NCI-H2081 treated with DMSO at 0.1 percent for 48 hours (cell line): ENCODE results near the gene NAXD.
"Not testable (repeated sequence)": the region's sequence is repeated elsewhere in the genome, so short reads cannot be mapped to it uniquely, and the experiment has no call there.

ENCODE experiments used
- DNase-seq: peaks from one replicate; lab custom pipeline; 2025; lab: John Stamatoyannopoulos, UW

NAXD gene

DNA sequence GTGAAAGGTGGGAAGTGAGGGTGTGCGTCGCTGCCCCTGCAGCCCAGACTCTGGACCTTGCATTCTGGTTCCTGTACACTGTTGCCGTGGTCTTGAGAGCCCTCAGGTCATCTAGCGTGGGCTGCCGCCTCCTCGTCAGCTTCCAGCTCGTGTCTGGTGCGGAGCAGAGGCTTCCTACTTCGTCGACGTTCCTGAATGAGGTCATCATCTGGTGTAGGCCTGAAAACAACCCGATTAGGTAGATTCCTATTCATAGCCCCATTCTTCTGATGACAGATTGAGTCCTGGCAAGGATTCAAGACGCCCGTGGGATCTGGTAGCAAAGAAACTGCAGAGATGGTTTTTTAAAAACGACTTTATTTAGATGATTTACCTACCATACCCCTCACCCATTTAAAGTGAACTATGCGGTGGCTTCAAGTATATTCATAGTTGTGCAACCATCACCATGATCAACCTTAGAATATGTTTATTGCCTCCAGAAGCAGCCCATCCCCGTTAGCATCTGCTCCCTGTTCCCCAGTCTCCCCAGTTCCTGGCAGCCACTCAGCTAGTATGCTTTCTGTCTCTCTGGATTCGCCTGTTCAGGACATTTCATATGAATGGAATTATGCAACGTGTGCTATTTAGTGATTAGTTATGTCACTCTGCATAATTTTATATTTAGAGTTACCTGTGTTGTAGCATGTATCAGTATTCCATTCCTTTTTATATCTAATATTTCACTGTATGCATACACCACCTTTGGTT lies 13.8 kb downstream of the NAXD start:
- no peak for DNase-seq

DNA sequence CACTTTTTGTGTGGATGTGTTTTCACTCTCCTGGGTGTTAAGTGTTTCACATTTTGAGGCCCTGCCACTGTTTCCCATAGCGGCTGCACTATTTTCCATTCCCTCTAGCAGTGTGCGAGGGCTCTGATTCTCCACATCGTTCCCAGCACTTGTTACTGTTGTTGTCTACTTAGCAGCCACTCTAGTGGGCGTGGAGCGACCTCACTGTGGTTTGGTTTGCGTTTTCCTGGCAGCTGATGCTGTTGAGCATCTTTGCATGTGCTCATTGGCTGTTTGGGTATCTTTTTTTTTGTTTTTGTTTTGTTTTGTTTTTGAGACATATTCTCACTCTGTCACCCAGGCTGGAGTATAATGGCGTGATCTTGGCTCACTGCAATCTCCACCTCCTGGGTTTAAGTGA lies 14.4 kb downstream of the NAXD start:
- no peak for DNase-seq

DNA sequence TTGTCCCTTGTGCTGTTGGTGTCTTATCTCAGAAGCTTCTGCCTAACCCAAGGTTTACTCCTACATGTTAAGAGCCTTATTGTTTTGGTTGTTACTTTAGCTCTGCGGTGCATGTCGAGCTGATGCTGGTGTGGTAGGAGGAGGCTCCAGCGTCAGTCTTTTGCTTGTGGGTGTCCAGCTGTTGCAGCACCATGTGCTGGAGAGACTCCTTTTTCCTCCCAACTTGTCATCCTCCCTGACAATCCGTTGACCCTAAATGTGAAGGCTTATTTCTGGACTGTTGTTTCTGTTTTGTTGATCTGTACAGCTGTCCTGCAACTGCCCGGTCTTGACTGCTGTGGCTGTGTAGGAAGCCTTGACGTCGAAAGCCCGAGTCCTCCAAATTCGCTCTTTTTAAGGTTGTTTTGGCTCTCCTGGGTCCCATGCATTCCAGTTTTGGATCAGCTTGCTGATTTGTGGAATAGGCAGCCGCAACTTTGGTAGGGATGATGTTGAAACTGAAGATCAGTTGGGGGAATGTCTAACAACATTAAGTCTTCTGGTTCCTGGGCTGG lies 15.3 kb downstream of the NAXD start:
- DNase-seq = no peak

DNA sequence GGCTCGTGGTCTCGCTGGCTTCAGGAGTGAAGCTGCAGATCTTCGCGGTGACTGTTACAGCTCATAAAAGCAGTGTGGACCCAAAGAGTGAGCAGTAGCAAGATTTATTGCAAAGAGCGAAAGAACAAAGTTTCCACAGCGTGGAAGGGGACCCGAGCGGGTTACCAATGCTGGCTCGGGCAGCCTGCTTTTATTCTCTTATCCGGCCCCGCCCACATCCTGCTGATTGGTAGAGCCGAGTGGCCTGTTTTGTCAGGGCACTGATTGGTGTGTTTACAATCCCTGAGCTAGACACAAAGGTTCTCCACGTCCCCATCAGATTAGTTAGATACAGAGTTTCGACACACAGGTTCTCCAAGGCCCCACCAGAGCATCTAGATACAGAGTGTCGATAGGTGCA lies 16.9 kb downstream of the NAXD start:
- not testable (repeated sequence) for DNase-seq

DNA sequence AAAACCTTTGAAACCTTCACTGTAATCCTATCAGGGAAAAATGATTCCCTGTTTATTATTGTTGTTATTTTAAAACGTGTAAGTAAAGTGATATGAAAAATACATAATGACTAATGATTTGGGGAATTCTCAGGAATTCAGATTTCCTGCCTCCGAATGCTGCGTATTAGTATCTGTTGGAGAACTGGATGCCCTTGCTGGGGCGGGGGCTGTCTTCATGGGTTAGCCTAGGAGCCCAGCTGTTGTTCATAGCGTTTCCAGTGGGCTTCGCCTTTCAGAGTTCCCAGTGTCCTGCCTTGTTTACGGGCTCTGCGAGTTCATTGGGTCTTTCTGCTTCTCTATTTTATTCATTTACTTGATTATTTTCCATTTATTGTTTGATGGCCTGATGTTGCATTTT lies 18.4 kb downstream of the NAXD start:
- DNase-seq = no peak

DNA sequence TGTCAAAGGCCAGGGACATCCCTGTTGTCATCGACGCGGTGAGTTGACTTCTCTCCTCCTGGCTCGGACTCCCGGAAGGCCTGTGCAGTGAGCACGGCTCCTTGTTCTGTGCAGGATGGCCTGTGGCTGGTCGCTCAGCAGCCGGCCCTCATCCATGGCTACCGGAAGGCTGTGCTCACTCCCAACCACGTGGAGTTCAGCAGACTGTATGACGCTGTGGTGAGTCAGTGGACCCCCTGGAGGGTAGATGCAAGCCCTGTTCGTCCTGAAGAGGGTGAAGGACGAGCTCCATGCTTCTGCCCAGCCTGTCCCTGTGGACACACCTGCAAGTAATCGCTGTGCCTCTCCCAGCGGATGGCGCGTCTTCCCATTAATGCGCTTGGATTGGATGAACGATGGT lies 19.2 kb downstream of the NAXD start:
- DNase-seq = no peak

DNA sequence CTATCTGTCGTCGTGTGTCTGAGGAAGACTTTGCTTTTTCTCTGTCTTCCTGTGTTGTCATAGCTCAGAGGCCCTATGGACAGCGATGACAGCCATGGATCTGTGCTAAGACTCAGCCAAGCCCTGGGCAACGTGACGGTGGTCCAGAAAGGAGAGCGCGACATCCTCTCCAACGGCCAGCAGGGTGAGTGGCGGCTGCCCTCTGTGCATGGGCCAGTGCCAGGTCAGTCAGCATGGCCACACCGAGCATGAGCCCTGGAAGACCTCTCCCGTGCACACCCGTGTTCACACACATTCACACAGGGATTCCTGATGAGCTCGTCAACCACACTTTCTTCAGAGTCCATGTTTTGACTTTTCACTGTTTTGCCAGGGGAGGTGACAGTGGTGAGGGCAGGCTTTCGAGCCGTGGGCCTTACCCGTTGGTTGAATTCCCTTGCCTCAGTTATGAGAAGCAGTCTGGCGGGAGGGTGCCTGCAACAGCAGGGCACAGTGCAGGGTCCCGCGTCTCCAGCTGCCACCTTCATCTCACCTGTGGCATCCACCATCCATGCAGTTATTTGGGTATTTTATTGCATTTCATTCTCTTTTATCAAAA lies 20.2 kb downstream of the NAXD start:
- no peak for DNase-seq

DNA sequence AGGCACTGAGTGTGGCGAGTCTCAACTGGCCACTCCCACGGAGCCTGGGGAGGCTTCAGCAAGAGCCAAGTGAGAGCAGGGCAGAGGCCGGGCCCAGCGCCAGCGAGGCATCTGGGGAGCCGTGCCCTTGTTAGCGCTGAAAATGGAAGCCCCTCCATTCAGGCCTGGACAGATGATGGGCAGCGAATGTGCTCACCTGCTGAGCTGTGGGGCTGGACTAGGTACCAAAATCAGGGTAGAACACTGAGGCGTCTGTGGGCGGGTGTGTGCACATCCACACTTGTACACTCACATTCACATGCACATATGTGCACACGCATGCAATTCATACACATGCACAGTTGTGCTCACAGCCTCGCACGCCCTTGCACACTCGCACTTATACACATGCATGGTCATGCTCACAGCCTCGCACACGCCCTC lies 20.7 kb downstream of the NAXD start:
- no peak for DNase-seq

DNA sequence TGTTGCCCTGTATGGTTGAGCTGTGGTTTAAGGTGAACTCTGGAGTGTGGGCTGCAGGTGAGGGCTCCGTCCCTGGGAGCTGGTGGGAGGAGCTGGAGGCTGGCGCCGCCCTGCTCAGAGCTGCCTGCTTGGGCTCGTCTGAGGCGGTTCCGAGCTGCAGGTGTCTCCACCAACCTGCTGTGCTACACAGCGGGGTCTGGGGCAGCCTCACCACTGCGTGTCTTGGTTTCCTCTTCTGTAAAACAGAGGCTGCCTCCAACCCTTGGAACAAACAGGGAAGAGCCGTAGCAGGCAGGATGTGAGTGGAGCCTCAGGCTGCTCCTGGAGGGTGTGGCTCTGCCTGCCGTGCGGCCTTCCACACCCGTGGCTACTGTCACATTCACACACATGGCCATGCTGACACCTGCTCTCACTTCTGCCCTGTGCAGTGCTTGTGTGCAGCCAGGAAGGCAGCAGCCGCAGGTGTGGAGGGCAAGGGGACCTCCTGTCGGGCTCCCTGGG lies 21.4 kb downstream of the NAXD start:
- no peak for DNase-seq

DNA sequence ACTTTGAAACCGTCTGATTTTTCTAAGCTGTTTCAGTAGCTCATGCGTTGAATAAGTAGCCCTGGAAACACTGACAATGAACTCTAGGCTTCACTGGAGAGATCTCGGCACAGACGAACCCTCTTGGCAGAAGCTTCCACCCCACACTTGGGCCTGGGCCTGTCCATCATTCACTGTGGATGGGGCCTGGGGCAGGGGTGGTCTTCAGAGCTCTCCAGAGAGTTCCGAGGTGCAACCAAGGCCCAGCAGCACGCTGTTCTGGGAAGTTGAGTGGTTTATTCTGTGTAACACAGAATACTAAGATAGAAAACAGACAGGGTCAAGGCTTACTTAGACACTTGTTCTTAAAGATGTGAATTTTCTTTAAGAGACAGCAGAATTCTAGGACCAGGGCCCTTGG lies 21.9 kb downstream of the NAXD start:
- DNase-seq = no peak

DNA sequence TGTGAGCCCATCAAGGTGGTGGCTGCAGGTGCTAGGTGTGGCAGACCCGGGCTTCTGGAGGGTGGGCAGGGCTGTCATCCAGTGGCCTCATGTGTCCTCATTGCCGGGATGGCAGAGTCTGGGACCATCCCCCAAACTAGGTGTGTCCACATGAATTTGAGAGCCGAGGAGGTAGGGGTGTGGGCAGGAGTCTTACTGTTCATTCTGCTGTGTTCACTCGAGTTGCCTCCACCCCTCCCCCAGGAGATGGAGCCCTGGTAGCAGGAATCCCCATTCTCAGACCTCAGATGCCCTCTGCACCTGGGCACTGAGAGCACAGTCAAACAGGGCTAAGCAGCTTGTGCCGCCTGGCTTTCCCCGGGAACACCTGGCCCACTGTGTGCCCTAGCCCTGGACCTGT lies 22.4 kb downstream of the NAXD start:
- DNase-seq = no peak

DNA sequence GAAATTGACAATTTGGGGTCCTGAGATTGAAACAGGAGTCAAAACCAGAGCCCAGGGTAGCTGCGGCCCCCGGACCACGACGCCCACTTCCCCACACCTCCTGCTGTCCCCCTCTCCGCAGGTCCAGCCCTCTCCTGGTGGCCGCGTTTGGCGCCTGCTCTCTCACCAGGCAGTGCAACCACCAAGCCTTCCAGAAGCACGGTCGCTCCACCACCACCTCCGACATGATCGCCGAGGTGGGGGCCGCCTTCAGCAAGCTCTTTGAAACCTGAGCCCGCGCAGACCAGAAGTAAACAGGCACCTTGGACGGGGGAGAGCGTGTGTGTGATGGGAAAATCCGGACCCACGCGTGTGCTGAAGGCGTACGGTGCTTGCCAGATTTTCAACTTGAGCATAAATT lies 22.9 kb downstream of the NAXD start:
- no peak for DNase-seq

DNA sequence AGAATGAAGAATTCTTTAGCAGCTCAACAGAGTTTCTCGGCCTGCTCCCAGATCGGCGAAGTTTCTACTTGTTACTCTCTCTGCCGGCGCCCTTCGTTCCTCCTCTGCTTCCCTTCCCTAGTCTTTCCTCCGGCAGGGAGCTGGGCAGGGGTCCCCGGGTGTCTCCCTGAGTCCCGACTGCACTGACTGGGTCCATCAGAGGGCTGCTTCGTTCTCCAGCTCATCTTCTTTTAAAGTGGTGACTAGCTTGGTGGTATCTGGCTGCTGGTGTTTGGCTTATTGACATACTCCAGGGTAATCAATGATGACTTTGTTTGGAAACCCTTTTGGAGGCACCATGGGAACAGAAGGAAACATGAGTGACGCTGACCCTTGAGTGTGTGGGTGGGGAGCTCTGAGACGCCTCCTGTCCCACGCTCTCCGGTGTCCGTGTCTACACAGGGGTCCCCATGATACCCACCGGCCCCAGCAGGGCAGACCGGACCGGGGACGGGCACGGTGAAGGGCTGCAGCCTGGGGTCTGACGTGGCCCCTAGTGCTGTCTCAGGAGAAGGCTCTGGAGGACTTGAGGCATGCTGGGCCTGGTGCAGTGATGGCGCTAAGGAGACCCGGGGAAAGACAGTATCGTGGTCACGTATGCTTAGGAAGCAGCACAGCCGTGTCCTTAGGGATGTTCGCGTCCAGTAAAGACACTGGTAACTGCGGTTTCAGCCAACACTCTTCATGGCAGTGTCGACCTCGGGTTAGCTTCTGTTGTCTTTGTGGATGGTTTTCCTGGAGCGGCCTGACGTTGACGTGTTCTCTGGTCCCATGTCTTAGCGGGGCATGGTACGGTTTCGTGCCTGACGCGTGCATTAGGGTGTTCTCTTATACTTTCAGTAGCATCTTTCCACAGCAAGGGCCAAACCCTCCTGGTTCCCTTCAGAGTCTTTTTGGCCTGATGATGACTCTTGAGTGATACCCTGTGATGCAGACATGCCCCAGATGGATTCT lies 23.8 kb downstream of the NAXD start:
- no peak for DNase-seq

DNA sequence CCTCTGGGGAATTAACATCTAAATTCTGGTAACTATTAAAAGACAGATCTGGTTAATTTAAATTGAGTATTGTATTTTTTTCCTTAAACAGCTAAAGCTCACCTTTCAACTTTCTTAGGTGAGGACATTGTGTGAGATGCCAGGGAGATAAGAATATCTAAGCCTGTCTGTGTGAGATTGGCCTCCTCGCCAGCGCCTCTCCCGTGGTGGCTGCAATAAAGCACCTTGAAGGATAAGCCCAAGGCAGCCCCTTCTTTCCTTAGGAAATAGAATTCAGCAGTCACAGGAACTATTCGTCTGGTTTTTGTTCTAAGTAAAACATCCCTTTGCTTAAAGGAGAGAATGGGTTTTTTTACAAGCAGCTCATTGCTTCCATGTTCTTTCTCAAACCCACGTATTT lies 24.6 kb downstream of the NAXD start:
- no peak for DNase-seq

DNA sequence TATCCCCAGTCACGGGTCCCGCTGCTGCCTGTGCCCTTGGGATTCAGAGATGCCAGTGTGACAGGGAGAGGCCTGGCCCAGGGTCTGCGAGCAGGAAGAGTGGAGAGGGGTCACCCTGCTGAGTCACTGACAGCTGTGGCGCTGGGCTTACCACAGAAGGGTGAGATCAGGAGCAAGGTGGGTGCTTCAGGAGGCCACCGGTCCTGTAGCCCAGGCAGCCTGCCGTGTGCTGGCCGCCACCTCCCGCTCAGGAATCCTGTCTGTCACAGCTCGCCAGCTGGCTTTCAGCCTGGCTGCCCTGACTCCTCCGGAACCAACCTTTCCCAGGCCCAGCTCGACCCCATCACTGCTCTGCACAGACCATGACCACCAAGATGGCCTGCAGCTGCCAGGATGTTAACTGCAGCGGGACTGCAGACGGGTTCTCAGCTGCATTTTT lies 25.3 kb downstream of the NAXD start:
- DNase-seq = no peak

DNA sequence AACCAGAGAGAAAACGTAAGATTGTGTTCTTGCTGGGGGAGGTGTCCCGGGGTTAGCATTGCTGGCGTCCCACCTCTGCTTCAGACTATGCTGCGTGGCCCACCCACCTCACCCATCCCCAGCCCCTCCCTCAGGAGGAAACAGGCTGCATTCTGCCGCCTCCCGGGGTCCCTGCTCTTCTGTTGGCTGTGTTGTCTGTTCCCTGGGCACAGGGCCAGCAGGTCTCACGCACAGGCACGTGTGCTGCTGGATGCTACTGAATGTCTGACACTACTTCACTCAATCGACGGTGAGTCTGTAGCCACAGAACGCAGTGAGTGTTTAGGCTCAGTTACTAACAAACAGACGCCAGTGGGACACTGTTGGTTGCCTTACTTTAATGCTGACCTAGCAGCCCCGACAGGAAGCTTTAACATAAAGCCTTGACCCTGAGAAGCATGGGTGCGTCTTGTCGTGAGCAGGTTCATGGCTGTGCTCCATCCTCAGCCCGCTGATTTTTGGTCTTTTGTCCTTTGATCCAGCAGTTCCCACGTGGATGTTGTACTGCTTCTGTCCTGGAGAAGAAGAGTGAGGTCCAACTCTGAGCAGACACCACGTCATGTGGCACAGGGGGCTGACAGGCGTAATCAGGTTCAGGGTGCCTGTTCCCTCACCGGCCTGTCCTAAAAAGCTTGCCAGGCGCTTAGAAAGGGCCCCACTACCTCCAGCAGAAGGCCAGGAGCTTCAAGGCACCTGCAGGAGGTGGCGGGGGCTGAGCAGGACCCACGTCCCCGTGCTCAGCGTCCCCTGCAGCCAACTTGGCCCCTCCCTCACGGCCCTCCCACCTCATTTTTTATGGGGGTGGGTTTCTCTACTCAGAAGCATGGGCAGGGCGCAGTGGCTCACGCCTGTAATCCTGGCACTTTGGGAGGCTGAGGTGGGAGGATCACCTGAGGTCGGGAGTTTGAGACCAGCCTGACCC lies 26.0 kb downstream of the NAXD start:
- DNase-seq = no peak

DNA sequence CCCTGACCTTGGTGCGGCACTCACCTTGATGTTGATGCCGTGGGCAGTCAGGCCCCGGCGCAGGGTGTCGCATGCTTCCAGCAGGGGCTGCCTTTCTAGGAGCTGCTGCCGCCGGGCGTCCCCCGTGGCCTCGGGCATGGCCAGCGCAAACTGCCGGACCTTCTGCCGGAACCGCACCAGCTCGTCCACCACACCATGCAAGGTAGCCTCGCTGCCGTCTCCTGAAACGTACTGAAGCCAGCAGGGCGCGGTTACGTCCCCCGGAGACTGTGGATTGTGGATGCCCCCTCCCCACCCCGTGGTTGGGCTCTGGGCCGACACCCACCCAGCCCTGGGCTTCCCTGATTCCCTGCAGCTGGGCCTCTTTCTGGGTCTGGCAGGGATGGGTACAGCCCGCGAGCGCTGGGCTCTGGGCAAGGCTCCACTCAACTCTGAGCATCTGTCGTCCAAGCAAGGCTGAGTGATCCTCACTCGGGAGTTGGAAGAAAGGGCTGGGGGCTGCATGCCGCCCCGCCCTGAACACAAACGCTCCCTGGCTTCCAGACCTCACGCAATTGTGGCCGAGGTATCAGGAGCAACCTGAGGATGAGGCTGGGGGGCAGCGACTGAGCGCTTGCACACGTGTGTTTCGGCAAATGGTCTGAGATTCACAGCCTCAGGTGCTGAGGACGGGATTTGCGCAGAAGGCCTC lies 27.1 kb downstream of the NAXD start:
- DNase-seq = no peak

DNA sequence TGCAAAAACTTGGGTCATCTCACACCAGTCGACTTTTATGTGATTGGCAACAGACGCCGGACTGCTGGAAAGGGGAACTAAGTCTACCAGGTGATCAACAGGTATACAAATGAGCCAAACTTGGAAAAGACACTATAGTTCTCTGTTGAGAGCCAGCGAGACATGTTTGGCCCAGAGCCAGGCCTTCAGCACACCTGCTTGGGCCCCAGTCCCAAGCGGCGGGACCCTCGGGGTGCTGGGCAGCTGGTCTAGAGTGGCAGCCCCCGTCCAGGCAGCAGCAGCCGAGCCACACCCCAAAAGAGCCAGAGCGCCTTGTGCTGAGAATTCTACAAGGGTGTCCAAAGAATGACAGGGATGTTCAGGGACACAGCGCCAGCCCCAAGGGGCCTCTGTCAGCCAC lies 28.0 kb downstream of the NAXD start:
- no peak for DNase-seq

DNA sequence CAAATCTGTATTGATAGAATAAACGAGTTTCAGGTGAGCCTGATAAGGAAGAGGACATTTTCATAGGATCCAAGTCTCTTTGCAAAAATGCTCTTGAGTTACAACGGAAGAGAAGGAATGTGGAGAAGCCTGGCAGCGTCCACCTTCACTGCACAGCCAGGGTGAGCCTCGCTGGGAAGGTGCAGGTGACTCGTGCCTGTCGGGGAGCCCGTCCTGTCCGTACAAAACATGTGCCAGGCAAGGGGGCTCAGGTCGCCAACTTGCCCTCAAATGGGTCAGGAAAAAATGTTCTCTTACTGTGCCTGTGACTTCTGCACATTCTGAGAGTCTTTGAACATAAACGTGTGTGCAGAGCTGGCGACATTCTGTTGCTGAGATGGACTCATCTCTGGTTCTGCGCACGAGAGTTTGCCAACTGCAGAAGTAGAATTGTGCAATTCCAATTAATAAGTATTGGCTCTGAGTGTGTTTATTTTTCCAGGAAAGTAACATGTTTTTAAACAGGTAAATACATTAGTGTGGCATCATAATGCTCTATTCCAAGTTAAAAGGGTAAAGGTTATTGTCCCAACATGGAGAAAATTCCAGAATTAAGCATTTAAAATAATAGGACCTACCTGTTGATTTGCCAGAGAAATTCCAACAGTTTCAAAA lies 28.6 kb downstream of the NAXD start:
- DNase-seq = no peak
